ENCODE measurements around the gene LRRC4C. TPM values are rescaled to one million over a fixed set of nuclear protein-coding genes. Genes with fewer than 3 reads are reported as not detected.

The LRRC4C gene
- total and polyA plus RNA-seq, 10 of the 15 experiments (the other 5 are each of a cell fraction or from before 2014, with no cell fraction given), result 1.5 TPM; not detected in 9

GRCh38 chr11:41334007-41334933 lies 125.2 kb downstream of the LRRC4C start (continued):
- TF ChIP-seq MLLT1 (IDR thresholded peaks at IDR 0.05), result no peak
- TF ChIP-seq PML (IDR thresholded peaks at IDR 0.05; ENCODE audit: low read length), result no peak
- no peak for TF ChIP-seq EGR1 (IDR thresholded peaks at IDR 0.05; ENCODE audit: borderline replicate concordance in 1 of 2, low read depth in 2 of 2, low read length in 2 of 2)
- TF ChIP-seq E4F1 (IDR thresholded peaks at IDR 0.05; ENCODE audit: borderline replicate concordance, partially characterized antibody), result no peak
- no peak for TF ChIP-seq YY1 (IDR thresholded peaks at IDR 0.05; ENCODE audit: low read depth, low read length)

- Histone ChIP-seq H3K4me3 (no peak overlapping the region), H3K4me2 (ENCODE audit: control insufficient read depth, insufficient read depth) (no peak overlapping the region), H3K4me1 (ENCODE audit: control insufficient read depth, insufficient read depth, low read length) (no peaks in the 10 kb centered on the region), H4K20me1 (ENCODE audit: control insufficient read depth, insufficient read depth) (no peaks in the 10 kb centered on the region), H3K36me3 (ENCODE audit: control insufficient read depth in 2 of 2, insufficient read depth in 2 of 2, low read length in 1 of 2) (no peaks in the 10 kb centered on the region), H3K9ac (ENCODE audit: control insufficient read depth, insufficient read depth, low read length) (no peak overlapping the region), H3K27me3 (replicated peaks in 1 of 2; ENCODE audit: control insufficient read depth in 2 of 2, insufficient read depth in 2 of 2, low read length in 1 of 2) (no peaks in the 10 kb centered on the region), H3K9me3 (replicated peaks; ENCODE audit: control insufficient read depth, insufficient read depth, low read length) (no peaks in the 10 kb centered on the region), H3K79me2 (ENCODE audit: control insufficient read depth, insufficient read depth, low read length) (no peaks in the 10 kb centered on the region), H3K27ac (ENCODE audit: control insufficient read depth, insufficient read depth) (no peak overlapping the region), H2AFZ (ENCODE audit: control insufficient read depth, low read depth, low read length) (no peak overlapping the region)
- no TSS peak for BruUV-seq (replicated peaks)
- in situ Hi-C loops (cut with MboI) (no loop called here), intact Hi-C loops (cut with micrococcal nuclease; ENCODE audit: unreplicated experiment) (loop anchor here (5.0 kb wide), 2 partner anchors 36 to 51 kb away; no protein-coding TSS in a partner anchor)
- ChIA-PET SMC1A (ENCODE audit: uncharacterized antibody, unreplicated experiment) (no interaction called here), POLR2A (no interaction called here), RAD21 (ENCODE audit: unreplicated experiment) (interaction anchor here (1.2 kb wide), 1 partner anchor 24 kb away, joined by 3 read pairs; no protein-coding TSS in a partner anchor), CTCF (no interaction called here)
- ATAC-seq (no peak), FAIRE-seq (no peak), DNase-seq (ENCODE audit: low read depth, low spot score) (no peak)
- WGBS (ENCODE audit: insufficient coverage, insufficient replicate concordance, low lambda C conversion rate, missing lambda C conversion rate), result 75% methylated on average over 1 of the region's 1 CpG
- TF ChIP-seq STAT3 (IDR thresholded peaks at IDR 0.05; ENCODE audit: low read depth, low read length), result no peak
- TF ChIP-seq IRF4 (IDR thresholded peaks at IDR 0.05; ENCODE audit: low read depth, low read length), result no peak
- TF ChIP-seq BRCA1 (IDR thresholded peaks at IDR 0.05; ENCODE audit: low read depth, low read length), result no peak
- TF ChIP-seq PAX5 (IDR thresholded peaks at IDR 0.05; ENCODE audit: borderline replicate concordance, low read depth, low read length), result no peak
- TF ChIP-seq POU2F2 (IDR thresholded peaks at IDR 0.05; ENCODE audit: borderline replicate concordance, low read depth, low read length), result no peak
- no peak for TF ChIP-seq EGR1 (IDR thresholded peaks at IDR 0.05; ENCODE audit: borderline replicate concordance in 1 of 2, low read depth in 2 of 2, low read length in 2 of 2)
- no peak for TF ChIP-seq RFX5 (IDR thresholded peaks at IDR 0.05; ENCODE audit: low read depth, low read length)
- TF ChIP-seq E2F4 (IDR thresholded peaks at IDR 0.05; ENCODE audit: low read depth, low read length), result no peak
- TF ChIP-seq PAX8 (IDR thresholded peaks at IDR 0.05), result no peak
- no peak for TF ChIP-seq PML (IDR thresholded peaks at IDR 0.05; ENCODE audit: low read length)
- TF ChIP-seq GABPA (IDR thresholded peaks at IDR 0.05; ENCODE audit: low read depth), result no peak
- TF ChIP-seq ZSCAN29 (IDR thresholded peaks at IDR 0.05), result no peak
Measured at GRCh38 chr11:41333357-41333756, 126.1 kb downstream of the LRRC4C start.
